Umbilical cord (tissue), 2 donors: ENCODE results near the gene ANO1. TPM values are rescaled to one million over a fixed set of nuclear protein-coding genes. Genes with fewer than 3 reads are reported as not detected.

Source experiments
- DNase-seq: peaks from one replicate; pipeline ENCODE4 v3.0.0-alpha.2; 2015; ENCODE audit warnings: low spot score
- total RNA-seq: library from RNA; depleted of rRNA; stranded (reverse); fragments of >200 nt; gene quantifications from one replicate; pipeline ENCODE4 v1.2.3, GENCODE V29; 2014; ENCODE audit warnings: low replicate concordance; ENCODE audit not compliant: insufficient read depth

The ANO1 gene
- total RNA-seq, 1 donor from 2014 or later = 4.6 TPM

DNA sequence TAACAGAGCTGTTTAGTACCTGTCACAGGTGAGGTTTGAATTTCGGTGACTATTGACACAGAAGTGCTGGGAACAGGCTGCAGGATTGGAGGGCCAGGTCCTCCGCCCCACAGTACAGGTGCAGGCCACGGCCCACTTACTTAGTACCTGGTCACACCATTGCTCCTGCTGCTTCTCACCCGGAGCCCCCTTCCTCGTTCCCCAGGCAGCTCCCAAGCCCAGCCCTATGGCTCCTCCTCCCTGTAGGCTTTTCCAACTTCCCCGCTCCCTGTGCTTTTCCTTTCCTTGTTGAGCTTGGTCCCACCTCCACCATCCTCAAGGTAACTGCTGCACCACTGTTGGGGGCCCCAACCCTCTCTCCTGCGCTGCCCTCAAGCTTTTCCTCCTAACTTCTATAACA lies 27.9 kb upstream of the ANO1 start:
- no peak for DNase-seq

DNA sequence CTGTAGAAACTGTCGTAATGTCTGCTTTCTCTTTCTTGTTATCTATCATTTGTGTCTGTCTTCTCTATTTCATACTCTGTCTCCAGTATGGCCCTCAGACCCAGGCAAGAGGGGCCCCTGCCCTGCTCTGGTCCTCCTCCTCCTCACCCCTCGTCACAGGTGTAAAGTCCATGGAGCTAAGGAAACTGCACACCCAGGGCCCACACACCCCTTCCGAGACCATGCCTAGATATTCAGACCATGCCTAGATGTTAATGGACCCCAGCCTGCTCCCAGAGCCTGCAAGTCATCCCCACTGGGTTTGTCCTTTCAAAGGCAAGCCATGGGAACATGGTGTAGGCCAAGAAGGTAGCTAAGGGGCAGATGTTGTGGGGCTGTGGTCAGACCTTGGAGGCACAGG lies 24.1 kb upstream of the ANO1 start:
- DNase-seq = no peak

DNA sequence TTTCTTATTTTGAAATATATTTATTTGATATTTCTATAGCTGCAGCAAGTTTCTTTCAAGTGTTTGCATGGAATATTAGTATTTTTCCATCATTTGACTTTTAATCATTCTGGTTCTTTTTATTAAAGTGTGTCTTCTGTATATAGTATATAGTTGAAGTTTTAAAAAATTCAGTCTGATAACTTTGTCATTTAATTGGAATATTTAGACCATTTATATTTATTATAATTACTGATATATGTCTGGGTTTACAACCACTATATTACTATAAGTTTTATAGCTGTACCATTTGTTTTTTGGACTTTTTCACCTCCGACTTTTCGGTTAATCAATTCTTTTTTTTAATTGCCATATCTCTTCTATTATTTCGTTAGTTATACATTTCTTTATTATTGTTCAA lies 22.7 kb upstream of the ANO1 start:
- no peak for DNase-seq

DNA sequence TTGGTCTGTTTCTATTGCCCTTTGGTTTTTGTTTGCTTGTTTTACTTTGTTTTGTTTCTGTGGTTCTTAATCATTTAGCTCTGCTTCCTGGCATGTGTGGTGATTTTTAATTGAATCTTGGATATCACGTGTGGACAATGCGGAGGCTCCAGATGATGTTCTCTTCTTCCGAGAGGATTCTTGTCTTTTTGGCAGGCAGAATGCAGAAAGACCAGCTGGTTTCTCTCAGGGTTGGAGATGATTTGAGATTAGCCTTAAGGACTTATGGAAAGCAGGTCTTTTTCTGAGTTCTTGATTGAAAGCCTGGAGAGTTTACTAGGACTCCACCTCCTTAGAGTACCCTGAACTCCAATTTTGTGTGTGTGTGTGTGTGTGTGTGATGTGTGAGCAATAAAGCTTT lies 21.0 kb upstream of the ANO1 start:
- peak; percentile 34 for DNase-seq

DNA sequence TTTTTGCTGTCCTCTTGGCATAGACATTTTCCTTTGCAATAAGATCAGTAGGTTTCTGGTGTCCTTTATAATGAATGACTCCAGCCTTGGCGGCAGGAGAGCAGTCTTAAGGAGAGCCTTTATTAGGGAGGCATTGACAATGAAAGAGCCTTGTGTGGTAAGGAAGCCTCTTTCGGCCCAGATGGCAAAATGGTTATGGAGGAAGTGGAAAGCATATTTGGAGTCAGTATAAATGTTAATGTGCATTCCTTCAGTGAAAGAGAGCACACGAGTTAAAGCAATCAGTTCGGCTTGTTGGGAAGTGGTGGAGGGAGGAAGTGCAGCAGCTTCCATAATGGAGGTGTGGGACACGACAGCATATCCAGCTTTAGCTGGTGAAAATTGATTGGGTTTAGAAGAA lies 18.1 kb upstream of the ANO1 start:
- no peak for DNase-seq

DNA sequence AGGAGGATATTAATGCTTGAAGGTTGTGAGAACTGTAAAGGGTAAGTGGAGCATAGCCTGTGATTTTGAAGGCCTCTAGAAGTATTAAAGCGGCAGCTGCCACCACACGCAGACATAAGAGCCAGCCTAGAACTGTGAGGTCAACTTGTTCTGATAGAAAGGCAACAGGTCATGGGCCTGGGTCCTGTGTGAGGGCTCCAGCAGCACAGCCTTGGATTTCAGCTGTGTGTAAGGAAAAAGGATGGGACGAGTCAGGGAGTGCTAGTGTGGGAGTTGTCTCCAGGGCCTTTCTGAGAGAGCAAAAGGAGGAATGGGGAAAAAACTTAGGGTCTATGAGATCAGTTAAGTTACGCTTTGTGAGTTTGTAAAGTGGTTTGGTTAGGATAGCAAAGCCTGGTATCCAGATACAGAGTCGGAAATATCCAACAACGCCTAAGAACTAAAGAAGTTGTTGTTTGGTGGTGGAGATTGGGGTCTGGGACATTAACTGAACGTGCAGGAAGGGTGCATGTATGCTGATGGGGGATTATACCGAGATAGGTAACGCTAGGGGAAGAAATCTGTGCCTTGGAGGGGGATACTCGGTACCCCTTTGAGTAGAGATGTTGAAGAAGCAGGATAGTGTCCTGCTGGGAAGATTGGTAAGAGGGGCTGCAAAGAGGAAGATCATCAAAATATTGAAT lies 17.4 kb upstream of the ANO1 start:
- no peak for DNase-seq

DNA sequence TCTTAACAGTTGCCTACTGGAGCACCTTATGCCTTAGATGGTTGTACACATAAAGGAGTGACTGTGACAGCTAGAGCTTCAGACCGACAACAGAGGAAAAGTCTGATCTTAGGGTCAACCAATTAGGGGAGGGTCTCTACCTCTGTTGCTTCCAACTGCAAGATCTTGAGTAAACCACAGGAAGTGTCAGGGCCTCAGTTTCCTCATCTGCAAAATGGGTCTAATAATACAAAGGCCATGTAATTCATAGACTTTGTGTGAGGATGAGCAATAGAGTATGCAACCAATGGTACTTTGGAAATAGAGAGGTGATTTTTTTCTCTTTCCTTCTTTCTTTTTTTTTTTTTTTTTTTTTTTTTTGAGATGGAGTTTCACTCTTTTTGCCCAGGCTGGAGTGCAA lies 16.4 kb upstream of the ANO1 start:
- DNase-seq = no peak

DNA sequence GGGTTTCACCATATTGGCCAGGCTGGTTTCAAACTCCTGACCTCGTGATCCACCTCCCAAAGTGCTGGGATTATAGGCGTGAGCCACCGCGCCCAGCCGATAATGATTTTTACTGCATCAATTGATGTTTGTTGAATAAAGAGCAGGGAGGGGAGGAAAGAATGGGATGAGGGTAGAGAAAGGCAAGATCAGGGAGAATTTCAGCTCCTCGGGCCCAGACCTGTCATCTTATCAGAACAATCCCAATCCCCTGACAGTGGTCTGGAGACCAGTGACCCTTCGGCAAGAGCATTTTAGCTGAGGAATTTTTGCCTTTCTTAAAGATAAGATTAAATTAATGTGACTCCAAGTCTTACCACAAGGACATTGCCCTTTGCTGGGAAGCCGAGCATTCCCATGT lies 15.0 kb upstream of the ANO1 start:
- DNase-seq = no peak

DNA sequence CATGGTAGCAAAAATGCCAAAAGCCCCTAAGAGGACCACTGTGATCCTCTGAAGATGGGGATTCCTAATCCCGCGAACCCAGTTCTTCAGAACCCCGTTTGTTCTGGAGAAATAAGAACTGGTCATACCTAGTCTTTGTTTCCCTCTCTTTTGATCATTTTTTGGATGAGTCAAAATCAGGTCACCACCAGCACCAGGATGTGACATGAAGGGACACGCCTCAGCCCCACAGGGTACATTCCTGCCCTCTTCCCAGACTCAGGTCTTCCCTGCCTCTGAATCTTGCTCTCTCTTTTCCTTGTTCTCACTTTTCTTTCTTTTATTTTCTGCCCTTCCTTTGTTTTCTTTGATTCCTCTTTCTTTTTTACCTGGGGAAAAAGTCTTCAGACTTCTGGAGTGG lies 14.6 kb upstream of the ANO1 start:
- DNase-seq = no peak

DNA sequence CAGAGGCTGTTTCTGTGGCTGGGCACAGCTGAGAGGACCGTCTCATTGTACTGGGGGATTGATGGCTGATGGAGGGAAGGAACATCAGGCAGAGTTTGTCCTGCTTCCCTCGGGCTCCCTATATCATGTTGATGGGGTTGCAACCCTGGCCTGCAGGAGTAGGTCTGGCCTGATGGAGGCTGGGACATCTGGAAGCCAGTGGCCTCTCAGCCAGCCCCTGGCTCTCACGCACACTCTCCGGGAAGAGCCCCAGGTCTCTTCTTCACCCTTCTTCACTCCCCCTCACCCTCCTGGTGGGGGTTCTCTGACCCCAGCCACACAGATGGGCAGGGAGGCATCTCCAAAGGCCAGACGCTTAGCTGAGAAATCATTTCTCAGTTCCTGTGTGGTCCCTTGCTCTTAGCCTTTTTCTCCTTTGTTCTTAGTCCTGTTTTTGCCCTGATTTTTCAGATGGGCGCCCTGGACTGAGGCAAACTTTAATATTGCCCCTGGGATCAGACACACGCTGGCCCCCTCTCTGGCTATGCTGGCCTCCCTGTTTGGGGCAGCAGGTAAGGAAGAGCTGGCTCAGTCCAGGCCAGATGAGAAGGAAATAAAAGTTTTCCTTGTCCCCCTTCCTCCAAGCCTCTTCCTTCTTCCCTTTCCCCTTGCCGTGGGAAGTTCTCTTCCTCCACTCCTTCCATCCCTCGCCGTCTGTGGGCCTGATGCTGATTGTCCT lies 13.9 kb upstream of the ANO1 start:
- DNase-seq = no peak

DNA sequence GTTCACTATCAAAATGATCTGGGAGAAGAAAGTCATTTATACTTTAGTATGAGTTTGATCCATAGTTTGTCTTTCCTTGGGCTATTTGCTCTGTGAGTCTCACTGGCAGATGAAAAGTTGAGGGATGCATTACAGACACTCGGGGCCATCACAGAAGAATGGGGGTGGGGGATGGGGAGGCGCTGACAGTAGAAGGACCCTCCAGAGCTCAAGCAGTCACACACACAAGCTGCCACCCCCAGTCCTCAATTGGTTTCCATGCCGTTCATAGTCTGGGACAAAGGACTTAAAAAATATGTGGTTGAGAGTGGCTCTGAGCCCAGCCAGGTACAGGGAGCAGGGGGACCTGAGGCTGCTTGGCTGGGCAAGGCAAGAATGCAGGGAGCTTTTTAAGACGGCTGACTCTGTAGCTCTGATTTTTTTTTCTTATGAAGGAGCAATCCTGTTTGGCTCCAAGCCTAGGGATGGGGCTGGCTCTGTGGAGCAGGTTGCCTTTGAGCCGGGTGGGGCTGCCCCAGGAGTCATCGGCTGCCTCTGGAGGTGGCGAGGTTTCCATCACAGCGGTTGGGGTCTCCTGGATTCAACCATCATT lies 13.3 kb upstream of the ANO1 start:
- DNase-seq = no peak

DNA sequence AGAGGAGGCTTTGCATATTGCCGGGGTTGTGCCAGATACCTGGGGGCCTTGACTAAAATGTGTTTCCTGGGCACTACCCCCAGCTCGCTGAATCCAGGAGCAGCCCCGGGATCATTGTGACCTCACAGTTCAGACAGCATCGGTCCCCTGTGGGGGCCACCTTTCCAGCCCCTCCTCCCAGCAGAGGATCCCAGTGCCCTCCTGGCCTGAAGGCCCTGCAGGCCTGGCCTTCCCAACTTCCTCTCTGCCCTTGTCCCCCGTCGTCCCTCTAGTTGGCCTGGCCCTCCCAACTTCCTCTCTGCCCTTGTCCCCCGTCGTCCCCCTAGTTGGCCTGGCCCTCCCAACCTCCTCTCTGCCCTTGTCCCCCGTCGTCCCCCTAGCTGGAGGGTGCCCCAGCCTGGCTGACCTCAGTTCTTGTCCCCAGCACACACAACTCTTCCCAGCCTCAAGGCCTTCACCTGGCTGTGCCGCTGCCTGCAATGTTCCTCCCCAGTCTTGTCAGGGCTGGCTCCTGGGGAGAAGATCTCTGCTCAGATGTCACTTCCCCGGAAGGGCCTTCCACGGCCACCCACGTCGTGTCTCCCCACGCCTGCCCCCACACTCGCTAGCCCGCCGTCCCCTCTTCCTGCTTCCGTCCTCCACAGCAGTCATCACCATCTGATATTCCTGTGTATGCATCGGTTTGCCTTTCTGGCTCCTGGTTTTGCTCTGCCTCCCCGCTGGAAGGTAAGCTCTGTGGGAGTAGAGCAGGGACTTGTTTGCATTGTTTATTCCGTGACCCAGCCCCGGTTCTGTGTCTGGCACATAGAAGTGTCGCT lies 12.6 kb upstream of the ANO1 start:
- no peak for DNase-seq

DNA sequence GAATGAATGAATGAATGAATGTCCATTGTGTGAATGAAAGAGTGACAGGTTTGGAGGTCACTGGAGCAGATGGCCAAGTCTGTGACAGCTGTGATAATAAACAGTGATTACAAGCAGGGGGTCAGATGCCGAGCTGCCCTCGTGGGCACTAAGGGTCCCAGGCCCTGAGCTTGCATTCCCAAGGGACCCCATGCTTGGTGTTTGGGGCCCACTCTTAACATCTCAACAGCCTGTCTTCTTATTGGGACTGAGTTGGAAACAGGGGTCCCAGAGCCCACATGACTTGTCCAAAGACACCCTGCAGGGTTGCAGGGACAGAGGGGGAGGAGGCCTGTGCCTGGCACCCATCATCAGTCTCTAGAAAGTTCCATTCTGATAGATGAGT lies 12.0 kb upstream of the ANO1 start:
- DNase-seq = no peak

DNA sequence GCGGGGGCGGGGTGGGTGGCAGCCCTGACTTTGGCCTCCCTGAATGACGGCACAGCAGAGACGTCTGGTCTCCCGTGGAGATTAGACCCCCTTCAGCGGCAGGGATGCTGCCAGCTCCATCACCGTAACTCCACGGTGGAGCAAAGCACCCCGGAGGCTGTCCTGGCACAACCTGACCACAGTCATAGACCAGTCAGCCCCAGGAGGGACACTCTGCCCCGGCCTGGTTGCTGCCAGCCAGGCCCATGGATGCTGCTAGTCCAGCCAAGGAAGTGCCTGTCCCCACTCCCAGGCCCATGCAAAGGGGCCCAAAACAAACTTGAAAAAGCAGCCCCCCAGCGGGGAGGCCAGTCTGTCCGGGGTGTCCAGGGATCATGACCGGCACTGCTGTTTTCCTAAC lies 11.5 kb upstream of the ANO1 start:
- no peak for DNase-seq

DNA sequence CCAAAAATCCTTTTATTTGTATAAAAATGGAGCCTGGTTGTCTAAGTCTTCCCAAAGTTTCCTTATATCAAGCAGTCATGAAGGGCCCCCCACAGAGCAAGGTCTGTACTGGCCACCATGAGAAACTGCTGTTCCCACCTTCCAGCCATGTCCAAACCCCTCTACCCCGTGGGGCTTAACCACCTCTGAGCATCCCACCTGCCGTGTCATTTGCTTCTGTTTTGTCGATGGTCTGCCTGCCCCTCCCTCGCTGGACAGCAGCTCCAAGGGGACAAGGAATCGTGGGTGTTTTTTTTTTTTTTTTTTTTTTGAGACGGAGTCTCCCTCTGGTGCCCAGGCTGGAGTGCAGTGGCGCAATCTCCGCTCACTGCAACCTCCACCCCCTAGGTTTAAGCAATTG lies 11.1 kb upstream of the ANO1 start:
- no peak for DNase-seq

DNA sequence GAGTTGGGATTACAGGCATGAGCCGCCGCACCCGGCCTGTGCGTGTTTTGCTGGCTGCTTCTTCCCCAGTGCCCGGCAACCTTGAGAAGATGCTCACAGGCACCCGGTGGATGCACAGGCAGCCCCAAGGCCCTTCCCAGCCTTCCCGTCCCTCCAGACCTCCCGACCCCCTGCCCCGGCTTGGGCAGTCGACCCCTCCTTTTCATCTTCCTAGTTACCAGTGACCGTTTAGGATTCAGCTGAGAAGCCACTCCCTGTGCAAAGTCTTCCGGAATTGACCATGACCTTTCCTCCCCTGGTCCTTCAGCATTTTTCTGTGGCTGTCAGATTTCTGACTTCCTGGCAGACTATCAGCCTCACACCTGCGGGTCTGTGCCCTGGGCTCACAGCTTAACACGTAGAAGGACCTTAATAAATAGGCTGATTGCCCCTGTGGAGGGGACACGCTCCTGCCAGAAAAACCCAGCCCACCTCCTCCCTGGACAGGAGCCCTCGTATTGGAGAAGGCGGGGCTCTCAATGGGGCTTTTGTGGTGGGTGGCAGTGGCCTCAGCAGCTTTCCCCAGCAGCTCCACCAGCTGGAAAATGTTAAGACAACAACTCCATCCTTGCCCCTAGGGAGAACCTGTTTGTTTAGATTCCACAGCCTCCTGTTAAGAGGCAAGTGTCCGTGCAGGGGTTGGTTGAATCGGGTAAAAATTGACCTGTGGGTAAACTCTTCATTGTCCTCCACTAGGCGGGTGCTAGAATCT lies 10.4 kb upstream of the ANO1 start:
- DNase-seq = peak; percentile 26

DNA sequence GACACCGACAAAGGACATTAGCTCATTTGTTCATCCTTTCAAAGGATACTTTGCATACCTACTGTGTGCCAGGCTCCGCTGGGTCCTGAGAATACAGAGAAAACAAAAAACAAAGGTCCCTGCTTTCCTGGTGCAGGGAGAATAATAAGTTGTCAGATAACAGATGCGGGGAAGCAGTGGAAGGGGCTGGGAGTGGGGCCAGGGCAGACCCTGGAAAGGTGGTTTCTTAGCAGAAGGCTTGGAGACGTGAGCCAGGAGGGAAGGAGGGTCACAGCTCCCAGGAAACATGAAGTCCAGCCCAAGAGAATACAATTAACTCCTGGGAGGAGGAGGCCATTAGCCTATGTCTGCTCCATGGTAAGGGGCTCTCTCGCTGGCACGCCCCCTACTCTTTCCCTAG lies 9.8 kb upstream of the ANO1 start:
- no peak for DNase-seq

DNA sequence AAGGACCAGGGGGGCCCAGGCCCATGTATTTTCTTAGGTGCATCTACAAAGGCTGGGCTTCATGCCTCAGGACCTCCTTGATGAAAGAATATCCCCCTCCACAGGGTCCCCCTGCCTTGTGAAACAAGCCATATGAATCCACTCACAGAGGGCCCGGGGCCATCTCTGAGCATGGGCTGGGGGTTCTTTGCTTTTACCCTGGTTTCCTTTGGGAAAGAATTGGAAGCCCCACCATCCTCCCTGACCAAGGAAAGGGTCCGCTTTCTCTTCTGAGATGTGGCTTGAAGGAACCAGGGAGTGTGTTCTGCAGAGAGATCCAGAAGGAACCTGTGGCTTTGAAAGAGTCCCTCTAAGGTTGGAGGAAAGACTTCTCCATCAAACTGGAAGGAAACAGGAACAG lies 9.2 kb upstream of the ANO1 start:
- no peak for DNase-seq

DNA sequence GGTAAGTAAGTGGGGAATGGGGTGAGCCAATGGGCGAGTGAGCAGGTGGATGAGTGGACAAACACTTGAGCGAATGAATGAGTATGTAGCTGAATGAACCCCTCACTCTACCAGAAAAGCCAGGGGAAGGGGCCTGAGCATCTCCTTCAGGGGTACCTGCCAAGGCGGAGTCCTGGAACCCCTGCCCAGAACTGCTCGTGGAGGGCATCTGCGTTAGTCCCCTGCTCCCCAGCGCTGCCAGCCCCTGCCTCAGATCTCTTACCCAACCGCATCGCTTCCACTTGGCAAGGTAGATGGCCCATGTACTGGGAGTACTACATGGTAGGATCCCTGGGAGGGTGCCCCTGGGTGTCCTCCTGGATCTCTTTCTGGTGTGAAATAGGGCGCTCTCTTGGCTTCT lies 7.4 kb upstream of the ANO1 start:
- no peak for DNase-seq

DNA sequence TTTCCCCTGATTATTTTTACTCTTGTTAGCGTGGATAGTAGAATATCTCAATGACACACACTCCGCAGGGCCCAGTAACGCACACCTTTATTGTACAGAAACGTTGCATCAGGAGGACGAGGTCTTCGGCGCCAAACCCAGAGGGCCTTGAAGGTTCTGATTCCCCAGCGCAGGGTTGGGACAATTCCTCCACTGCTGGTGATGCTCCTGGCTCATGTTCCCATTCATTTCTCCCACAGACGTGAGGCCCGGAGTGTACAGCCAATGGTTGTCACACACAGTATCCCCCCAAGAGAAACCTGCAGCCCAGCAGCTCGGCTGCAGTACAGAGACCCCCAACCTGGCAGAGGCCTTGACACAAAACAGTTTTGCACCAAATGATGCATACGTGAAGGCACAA lies 6.1 kb upstream of the ANO1 start:
- DNase-seq = no peak

DNA sequence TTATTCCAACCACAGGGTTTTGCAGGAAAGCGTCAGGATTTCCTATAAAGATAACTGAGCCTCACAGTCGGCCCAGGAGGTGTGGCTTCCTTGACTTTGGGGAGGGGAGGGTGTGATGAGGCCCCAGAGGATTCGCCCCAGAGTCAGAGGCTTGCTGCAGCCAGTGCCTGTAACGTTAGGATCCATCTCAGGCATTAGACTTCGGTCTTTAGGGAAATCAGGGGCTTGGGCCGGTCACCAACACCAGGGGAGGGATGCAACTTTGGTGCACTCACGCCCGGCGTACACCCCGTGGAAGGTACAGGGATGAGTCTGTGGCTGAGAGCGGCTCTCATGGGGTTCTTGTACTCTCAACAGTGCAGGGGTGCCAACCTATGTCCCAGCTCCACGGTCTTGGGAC lies 5.7 kb upstream of the ANO1 start:
- peak; percentile 81 for DNase-seq
